Suprapubic skin (tissue), 3 donors: Measurements from ENCODE around the gene ARHGEF3.

ENCODE experiments used
- EP300 ChIP-seq: sonication (generic); formaldehyde crosslinking; IDR thresholded peaks from one replicate; pipeline ENCODE4 v1.6.1; 2017; ENCODE audit warnings: antibody characterized with exemption
- POLR2A ChIP-seq, 2 donors: fragments of 450-650 bp; IDR thresholded peaks; one replicate each; pipeline ENCODE4 v1.6.1; 2017; ENCODE audit warnings: antibody characterized with exemption in 2 of 2, mild to moderate bottlenecking in 2 of 2, moderate library complexity in 2 of 2
- TF ChIP-seq, protein P1 (sequence below), 2 donors: fragments of 200-600 bp in 1 of 2; fragments of 450-650 bp in 1 of 2; sonication (generic) in 1 of 2; IDR thresholded peaks; one replicate each; pipeline ENCODE4 v1.5.1; 2016 to 2019; ENCODE audit warnings: antibody characterized with exemption in 2 of 2, mild to moderate bottlenecking in 1 of 2, moderate library complexity in 1 of 2

DNA sequence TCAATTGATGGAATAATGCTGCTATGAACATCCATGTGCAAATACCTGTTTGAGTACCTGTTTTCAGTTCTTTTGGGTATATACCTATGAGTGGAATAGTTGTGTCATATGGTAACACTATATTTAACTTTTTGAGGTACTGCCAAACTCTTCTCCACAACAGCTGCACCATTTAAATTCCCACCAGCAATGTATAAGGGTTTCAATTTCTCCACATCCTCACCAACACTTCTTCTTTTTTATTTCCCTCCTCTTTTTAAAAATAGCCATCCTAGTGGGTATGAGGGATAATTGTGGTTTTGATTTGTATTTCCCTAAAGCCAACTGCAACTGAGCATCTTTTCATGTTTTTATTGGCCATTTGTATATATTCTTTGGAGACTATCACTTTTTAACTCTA is 31.3 kb upstream of the ARHGEF3 start:
- TF ChIP-seq POLR2A (IDR thresholded peaks at IDR 0.05): no peak
- TF ChIP-seq, protein P1, sequence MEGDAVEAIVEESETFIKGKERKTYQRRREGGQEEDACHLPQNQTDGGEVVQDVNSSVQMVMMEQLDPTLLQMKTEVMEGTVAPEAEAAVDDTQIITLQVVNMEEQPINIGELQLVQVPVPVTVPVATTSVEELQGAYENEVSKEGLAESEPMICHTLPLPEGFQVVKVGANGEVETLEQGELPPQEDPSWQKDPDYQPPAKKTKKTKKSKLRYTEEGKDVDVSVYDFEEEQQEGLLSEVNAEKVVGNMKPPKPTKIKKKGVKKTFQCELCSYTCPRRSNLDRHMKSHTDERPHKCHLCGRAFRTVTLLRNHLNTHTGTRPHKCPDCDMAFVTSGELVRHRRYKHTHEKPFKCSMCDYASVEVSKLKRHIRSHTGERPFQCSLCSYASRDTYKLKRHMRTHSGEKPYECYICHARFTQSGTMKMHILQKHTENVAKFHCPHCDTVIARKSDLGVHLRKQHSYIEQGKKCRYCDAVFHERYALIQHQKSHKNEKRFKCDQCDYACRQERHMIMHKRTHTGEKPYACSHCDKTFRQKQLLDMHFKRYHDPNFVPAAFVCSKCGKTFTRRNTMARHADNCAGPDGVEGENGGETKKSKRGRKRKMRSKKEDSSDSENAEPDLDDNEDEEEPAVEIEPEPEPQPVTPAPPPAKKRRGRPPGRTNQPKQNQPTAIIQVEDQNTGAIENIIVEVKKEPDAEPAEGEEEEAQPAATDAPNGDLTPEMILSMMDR (IDR thresholded peaks at IDR 0.05): no peak
- TF ChIP-seq EP300: no peak
